ENCODE data around the gene POLR3GL.
"Not testable (repeated sequence)": the region's sequence is repeated elsewhere in the genome, so short reads cannot be mapped to it uniquely, and the experiment has no call there.

Gene POLR3GL

DNA sequence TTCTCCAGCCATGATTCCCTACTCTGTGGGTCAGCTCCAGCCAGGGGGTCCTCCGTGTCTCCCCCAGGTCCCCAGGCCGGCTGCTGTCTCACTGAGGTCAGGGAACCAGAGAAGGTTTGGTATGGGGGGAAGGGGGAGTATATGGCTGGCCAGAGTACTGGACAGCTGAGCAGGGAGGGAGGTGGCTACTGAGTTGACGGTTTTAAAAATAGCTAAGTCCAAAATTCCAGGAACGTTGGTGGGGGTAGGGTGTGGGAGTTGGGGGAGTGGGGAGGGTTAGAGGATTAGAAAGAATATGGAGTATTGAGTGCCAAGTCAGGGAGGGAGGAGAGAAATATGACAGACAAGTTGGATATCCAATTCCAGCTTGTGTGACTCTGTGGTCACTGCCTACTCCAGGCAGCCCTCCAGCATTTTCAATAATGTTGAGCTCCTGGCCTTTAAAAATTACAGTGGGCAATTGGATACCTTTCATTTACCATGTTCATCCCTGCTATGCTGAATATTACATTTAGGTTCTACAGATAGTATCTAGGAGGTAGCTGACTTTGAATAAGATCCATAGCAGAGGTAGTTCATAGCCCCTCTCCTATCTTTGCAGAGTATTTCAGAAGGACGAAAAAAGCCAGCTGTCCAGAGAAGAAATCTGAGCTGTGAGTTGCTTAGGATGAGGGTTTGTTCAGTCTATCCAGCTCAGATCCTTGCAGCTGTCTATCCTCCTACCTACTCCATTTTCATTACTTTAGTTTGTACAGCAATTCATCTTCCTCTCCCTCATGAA lies 57.3 kb downstream of the POLR3GL start, which contains the start of gene HJV:
Gene HJV, minus strand, starts transcription at position 114 of the 781 bp plus-strand sequence. CDS start 1,504 bp downstream, outside the sequence.
- no peak for DNase-seq

DNA sequence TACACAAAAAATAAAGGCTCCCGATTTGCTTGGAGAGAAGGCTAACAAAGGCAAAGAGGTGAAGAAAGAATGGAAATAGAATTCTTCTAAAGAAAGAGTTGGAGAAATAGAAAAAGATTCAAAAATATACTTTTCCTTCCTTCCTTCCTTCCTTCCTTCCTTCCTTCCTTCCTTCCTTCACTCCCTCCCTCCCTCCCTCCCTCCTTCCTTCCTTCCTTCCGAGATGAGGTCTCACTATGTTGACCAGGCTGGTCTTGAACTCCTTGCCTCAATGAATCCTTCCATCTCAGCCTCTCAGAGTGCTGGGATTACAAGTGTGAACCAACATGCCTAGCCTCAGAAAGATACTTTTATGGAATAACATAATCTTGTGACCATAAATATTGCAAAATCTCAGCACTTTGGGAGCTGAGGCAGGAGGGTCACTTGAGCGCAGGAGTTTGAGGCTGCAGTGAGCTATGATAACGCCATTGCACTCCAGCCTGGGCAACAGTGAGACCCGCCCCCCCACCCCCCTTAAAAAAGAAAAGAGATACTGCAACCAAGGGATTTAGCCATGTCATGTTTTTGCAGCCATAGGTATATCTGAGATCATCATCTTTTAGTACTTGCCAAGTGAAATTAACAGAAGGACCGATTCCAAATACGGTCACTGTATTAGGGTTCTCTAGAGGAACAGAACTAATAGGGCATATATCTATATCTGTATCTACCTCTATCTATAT lies 58.1 kb downstream of the POLR3GL start:
- DNase-seq: no peak

DNA sequence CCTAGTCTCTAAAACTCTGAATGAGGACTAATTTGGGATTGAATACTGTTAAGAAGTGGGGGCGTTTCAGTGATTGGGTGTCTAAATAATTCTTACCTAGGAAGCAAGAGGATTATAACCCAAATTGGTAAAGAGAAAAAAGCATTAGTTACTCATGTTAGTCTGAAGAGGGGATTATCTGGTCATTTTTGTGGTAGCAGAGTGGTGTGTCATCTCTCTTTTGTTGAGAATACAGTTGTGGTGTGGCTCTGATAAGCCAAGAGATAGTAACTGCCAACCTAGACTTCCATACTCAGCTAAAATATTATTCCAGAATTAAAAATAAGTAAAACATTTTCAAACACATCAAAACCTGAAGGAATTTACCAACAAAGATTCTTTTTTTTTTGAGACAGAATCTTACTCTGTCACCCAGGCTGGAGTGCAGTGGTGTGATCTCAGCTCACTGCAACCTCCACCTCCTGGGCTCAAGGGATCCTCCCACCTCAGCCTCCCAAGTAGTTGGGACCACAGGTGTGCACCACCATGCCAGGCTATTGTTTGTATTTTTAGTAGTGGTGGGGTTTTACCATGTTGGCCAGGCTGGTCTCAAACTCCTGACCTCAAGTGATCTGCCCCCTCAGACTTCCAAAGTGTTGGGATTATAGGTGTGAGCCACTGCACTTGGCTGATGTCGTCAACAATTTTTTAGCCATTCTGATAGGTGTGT lies 61.5 kb downstream of the POLR3GL start:
- DNase-seq: not testable (repeated sequence)

DNA sequence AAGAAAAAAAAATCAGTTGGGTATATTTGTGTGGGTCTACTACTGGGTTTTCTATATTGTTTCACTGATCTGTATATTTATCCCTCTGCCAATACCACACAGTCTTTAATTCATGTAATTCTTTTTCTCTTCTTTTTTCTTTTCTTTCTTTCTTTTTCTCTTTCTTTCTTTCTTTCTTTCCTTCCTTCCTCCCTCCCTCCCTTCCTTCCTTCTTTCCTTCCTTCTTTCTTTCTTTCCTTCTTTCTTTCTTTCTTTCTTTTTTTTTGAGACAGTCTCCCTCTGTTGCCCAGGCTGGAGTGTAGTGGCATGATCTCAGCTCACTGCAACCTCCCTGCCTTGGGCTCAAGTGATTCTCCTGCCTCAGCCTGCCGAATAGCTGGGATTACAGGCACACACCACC lies 62.2 kb downstream of the POLR3GL start:
- not testable (repeated sequence) for DNase-seq
